GM19099 (cell line): ENCODE data around the gene CMTM7.

Experiments
- POLR2A ChIP-seq: IDR thresholded peaks from 3 replicates; pipeline ENCODE4 v1.6.1; 2011; ENCODE audit warnings: low read depth; ENCODE audit not compliant: insufficient read length; ENCODE audit errors: extremely low read depth

CMTM7 gene

DNA sequence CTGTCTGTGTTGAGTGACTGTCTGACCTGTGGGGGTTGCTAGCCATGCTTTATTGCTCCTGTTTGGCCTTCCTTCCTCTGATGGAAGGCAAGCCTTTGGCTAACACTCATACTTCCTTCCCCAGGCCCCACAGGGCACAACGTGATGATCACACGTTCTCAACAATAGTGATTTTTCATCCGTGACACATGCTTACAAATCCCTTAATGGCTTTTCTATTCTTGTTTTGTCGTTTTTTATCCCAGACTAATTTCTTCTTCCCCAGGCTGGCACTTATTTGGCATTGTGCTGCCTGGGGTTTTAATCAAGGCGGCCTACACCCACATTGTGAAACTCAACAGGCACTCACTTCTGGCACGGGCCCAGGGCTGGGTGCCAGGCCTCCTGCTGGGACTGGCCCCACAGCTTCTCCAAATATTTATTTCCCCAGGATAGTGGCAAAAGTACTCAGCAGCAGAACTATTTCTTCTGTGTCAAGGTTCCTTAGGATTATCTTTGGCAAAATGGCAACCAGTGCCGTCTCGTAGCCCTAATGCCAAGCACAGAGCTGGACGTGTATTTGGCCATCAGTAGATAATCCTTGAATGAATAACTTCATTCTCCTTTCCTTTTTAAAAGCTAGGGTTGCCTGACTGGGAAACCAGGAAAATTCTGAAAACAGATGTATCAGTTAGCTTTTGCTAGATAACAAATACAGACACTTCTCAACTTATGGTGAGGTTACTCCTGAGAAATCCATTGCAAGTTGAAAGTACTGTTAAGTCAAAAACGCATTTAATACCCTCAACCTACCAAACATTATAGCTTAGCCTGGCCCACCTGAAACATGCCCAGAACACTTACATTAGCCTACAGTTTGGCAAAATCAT, 30.6 kb downstream of the CMTM7 start:
- no peak for TF ChIP-seq POLR2A

DNA sequence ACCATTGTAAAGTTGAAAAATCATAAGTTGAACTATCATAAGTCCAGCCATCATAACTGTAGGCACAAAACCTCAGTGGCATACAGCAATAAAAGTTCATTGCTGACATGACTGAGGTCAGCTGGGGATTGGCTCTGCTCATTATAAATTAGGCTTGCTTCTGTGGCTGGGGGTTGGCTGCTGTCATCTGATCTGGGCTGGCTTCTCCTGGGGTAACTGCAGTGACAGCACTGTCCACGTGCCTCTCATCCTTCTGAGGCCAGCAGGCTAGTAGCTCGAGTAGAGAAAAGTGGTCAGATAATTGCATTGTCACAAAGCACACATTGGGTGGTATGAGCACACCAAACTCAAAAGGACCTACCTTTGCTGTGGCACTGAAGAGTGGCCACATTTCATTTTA, 31.3 kb downstream of the CMTM7 start:
- TF ChIP-seq POLR2A: no peak

DNA sequence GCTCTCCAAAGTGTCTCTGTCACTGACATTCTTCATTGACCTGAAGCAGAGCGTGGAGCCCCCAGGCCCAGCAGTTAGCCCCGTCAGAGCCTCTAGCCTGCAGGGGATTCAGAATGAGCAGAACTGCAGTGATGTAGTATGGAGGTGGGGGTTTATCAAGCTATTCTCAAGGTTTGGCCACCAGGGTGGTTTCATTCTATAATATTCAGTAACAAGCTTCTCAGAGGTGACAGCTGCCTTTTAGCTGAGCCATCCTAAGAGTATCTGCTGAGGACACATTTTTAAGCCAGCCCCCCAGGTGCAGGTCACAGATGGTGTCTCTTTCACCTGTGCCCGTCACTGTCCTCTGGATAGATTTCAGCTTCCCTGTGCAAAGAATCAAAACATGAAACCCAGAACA, 31.9 kb downstream of the CMTM7 start:
- TF ChIP-seq POLR2A: no peak

DNA sequence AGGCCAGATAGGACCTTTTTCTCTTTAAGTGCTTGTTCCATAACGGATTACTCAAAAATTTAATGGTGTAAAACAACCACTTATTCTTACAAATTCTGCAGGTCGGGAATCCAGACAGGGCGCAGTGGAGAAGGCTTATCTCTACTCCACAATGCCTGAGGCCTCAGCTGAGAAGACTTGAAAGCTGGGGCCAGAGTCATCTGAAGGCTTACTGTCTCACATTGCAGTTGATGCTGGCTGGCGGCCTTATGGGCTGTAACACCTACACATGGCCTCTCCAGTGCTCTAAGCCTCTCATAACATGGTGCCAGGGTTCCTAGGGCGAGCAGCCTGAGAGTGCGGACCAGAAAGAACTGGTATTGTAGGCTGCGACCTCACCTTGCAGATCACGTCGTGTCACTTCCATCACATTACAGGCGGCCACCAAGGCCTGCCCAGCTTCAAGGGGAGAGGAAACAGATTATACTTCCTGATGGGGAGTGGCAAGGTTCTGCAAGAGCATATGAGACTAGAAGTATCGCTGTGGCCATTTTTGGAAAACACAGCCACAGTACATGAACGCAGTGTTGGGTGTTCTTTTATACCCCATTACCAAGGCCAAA, 32.4 kb downstream of the CMTM7 start:
- TF ChIP-seq POLR2A: no peak

DNA sequence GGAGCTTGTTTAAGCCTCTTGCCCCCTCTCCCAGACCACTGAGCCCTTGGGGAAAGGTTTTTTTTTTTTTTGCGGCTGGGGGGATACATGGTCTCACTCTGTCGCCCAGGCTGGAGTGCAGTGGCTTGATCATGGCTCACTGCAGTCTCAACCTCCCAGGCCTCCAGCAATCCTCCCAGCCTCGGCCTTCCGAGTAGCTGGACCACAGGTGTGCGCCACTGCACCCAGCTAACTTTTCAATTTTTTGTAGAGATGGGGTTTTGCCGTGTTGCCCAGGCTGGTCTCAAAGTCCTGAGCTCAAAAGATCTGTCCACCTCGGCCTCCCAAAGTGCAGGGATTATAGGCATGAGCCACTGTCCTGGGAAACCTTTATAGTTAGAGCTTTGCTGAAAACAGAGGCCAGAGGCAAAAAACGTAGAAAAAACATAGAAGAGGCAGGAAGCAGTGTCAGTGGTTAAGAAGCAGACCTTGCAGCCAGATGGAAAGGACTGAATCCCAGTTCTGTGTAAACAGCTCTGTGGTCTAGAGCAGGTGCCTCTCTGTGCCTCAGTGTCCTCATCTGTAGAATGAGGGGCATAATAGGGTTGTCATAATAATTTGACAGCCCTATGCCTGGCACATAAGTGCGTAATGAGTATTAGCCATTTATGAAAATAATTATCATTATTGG, 33.1 kb downstream of the CMTM7 start:
- TF ChIP-seq POLR2A: no peak

DNA sequence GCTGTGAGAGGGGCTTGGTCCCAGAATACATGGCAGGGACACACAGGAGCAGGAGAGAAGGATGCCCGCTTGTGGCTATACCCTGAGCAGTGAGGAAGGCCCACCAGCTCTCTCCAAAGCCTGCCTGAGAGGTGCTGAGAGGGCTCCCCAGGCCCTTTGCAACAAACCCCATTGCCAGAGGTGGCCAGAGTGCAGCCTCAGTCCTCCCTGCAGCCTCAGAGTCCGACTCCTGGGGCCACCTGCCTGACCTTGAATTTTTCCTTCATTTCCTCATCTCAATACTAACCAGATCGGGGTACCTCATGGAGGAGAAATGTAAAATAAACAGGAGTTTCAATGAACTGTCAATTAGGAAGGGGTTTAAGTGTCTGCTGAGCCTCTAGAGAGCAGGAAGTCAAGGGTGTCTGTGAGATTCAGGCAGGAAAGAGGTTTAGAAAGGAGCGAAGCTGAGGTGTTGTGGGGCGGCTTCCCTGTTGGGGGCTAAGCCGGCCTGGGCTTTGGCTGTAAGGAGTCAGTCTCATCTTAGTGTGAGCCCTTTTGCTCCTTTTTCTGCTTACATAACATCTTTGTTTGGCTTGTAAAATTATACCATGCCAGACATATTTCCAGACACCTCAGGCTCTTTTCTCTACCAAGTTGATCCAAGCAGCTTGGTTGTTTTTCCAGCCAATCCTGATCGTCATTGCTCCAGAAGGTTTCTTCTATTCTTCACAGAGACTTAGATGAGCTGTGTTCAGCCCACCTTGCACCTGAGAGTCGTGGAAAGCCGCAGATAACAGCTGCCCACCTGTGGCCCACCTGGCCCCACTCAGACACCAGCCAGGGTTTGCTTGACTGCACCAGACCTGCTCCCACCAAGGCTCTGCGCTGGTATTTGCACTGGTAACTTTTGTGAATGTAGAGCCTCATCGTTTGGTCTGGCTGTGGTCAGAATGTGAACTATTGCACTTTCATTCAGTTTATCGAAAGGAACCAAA, 36.7 kb downstream of the CMTM7 start:
- TF ChIP-seq POLR2A: no peak

DNA sequence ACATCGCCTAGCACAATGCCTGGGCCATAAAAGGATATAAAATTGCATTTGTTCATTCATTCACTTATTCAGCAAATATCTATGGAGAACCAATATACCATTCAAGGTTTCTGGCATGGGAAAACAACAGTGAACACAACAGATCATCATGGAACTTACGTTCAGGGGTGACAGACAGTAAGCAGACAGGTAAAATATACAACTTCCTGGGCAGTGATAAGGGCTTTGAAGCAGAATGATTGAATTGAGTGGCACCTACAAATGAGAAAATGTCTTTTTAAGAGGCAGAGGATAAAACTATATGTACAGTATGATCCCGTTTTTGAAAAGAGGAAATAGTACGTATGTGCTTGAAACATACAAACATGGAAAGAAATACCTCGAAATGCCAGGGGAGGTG, 39.2 kb downstream of the CMTM7 start:
- TF ChIP-seq POLR2A: no peak

DNA sequence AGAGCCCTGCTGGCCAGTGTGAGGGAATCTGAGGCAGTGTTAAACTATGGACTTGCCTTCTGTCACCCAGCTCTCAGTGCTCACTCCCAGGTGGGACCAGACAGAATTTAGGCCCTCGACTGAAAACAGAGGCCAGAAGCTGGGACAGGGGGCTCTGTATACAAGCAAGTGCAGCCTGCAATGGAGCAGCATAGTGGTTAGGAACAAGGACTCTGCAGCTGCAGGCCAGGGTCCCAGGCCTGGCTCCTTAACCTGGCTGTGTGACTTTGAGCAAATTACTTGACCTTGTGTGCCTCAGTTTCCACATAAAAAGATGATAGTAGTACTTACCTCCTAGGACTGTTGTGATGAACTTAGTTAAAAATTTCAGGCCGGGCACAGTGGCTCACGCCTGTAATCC, 39.8 kb downstream of the CMTM7 start:
- TF ChIP-seq POLR2A: no peak

DNA sequence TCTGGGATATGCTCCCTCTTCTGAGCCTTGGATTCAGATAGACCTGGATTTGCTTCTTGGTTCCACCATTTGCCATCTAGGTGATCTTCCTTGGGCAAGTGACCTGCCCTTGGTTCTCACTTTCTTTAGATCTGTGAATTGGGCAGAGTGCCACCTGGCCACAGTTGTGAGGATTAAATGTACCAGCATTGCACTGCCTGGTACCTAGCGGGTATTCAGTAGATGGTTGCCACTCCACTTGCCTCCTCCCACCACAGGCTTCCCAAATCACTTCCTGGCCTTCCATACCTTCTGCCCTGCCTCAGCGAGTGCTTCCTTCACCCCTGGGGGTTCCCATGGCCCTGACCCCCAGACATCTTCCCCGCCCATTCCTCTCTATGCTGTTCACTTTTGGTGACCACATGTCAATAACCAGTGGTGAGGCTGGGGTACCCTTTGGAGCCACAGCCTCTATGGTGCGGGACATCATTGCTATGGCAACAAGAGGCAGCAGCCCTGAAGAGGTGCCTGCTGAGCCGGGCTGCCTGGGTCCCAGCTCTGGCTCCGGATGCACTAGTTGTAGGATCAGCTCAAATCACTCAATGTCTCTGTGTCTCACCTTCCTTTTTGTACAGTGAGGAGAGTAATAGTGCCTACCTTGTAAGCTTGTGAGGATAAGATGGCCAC, 40.5 kb downstream of the CMTM7 start:
- no peak for TF ChIP-seq POLR2A

DNA sequence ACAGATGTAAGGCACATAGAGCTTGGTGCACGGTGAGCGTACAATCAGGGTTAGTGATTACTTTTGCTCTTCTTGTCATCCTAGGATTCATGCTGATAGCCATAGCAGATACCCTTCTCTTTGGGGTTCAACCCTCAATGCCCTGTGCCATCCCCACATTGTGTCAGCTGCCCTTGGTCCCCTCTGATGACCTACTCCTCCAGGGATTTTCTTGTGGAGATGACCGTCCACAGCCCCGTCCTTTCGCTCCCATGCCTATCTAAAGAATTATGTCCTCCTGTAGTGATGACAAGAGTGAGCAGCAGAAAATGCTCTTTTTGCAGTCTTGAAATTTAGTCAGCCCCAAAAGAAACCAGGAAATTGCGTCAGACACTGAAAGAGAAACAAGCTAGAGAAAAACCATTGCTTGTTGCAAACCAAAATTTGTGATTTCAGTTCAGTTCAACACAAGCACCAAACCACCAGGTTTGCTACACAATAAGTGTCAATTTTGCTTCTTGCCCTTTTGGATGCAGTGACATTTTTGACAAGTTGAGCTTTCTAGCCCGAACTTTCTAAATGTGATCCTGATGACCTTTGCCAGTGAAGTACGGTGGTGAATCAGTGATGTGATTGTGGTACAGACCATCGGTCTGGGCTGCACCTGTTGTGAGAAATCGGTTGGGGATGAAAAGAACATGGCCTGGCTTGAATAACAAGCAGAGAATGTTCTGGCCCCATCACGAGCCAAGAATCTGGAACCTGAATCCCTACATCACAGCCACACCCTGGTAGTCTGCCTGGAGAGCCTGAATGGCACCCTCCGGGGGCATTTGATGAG, 41.3 kb downstream of the CMTM7 start:
- no peak for TF ChIP-seq POLR2A

DNA sequence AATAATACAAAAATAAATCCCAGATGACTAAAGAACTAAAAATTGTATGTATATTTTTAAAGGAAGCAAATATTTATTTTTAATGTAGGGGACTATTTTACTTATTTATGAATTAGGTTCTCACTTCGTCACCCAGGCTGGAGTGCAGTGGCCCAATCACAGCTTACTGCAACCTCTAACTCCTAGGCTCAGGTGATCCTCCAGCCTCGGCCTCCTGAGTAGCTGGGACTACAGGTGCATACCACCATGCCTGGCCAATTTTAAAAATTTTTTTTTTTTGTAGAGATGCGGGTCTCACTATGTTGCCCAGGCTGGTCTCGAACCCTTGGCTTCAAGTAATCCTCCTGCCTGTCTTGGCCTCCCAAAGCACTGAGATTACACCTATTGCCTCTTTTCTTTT, 42.6 kb downstream of the CMTM7 start:
- no peak for TF ChIP-seq POLR2A

DNA sequence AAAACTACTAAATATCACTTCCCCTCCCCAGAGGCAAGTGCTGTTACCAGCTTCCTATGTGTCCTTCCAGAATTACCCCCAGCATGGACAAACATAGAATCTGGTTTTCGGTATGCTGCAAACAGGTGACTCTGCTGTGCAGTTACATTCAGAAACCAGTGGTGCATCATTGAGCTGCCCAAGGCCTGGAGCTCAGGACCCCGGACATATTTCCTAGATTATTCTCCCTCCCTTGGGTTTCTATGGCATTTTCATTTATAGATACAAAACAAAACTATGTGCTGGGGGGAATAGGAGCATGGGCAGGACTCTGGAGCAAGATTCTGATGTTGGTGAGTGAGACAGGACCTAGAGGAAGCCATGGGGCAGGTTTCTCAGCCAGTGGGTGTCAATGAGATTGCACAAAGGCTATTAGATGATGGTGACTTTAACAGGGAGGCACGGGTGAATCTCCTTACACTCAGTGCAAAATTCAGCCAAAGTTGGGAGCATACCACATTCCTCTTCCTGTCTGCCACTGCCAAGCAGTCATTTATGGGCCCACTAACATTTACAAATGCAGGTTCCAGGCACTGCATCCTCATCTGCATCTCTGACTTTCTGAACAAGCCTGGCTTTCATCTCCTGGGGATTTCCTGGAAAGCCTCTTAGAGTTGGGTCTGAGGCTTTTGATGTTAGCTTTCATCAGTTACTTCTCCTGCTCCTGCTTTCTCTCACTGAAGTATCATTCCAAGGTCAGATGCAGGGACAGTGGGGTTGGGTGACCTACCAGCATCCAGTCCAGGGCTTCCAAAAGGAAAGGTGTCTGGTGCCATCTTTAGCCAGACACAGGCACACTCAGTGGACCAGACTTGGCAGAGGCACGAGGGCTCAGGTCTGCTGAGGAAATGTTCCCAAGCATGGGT, 44.5 kb downstream of the CMTM7 start:
- no peak for TF ChIP-seq POLR2A
